HG03354 (cell line): ENCODE results near the gene LYL1.
"Not testable (repeated sequence)": the region's sequence is repeated elsewhere in the genome, so short reads cannot be mapped to it uniquely, and the experiment has no call there.

ENCODE experiments used
- ATAC-seq: cut with Tn5 transposase; IDR thresholded peaks from one replicate; pipeline ENCODE4 v1.9.1; 2021; ENCODE audit warnings: mild to moderate bottlenecking; ENCODE audit not compliant: unreplicated experiment, poor library complexity, severe bottlenecking

Gene LYL1

DNA sequence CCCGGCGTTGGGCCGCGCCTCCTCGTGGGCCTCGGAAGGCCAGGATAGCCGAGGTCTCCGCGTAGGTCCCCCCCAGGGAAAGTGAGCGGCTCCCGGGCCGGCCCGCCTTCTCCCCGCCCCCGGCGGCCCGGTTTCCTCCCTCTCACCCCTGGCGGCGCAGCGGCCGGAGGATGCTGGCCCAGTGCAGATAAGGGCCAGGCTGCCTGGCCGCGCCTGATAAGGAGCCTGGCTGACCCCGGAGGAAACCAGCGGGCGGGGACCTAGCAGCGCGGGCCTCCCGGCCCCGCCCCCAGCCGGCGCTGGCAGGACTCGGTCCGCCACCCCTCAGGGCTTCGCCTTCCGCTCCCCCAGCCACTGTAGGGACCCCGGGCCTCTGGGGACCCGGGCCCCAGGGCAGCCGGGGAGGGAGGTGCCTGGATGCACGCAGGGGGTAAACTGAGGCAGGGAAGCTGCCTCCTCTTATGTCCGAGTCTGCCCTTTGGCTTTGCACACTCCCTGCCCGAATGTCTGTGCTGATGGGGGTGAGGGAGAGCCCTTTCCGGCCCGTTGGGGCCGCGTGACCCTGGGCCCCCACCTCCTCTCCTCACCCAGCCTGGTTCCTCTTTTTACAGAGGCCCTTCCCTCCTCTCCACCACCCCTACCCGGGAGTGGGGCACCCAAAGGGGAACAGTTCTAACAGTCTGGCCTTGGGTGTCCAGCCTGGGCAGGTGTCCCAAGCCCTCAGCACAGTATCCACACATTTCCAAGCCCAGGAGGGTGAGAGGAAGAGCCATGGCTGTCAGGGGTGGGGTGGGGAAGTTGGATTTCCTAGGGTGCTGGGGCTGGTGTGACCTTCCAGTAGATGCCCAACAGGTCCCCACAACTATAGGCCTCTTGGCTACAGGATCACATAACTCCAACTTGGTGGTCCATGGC lies at the start of gene LYL1:
Gene LYL1 (minus strand): TSS at position 193 of the 915 bp plus-strand sequence. CDS start 1,687 bp downstream, outside the sequence.
- ATAC-seq: peak; percentile 42

DNA sequence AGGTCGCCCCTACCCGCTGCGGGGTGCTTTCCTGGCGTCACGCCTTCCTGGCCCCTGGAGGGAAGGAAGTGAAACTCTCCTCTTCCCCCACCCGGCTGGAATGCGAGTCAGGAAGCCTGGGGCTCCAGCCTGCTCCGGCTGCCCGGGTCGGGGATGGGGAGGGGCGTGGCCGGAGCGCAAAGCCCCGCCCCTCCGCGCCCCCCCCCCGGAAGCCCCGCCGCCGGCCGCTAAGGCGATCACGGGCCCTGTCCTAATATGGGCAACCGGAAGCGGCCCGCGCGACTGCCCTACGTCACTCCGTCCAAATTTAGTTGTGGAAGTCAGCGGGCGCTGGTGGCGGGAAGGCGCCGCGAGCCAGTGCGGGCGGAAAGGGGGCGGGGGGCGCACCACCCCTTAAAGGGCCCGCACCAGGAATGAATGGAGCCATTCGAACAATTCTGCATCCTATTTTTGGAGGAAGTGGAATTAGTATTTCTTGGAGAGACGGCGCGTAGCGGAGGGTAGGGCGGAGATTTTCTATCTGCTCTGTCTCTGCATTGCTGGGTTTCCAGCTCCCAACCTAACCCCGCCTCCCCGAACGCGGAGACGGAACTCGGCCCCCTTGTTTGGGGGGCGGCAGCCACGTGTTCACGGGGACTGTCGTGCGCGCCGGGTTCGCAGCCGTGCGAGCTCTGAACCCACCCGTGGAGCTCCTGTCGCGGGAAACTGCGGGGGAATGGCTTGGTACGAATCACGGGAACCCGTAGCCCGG lies 49.1 kb upstream of the LYL1 start:
- peak; percentile 42 for ATAC-seq

DNA sequence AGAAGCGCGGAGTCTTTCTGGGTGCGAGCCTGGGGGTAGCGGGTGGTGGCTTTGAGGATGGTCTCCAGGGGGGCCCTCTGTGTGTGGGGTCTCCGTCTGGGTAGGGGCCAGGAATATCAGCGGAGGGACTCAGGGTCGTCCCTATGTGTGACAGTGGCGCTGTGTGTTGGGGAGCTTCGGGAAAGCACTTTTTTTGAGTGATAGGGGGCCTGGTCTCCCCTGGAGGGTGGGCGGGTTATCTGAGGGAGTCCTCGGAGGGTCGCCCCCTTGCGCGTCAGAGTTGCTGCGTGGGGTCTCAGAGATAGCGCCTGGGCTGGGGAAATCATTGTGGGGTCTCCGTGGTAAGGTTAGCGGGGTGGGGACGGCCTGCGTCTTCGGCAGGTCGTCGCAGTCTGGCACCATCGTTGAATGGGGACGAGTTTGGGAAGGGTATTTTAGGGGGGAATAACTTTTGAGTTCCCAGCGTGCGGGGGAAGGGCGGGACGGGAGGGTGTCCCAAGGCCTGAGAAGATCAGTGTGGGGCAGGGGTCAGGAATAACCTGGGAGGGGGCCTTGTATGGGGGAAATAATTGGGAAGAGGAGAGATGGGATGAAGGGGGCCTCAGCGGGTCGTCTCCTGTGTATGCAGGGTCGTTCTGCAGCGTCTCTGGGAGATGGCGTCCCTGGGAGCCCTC lies 48.4 kb upstream of the LYL1 start:
- ATAC-seq: no peak

DNA sequence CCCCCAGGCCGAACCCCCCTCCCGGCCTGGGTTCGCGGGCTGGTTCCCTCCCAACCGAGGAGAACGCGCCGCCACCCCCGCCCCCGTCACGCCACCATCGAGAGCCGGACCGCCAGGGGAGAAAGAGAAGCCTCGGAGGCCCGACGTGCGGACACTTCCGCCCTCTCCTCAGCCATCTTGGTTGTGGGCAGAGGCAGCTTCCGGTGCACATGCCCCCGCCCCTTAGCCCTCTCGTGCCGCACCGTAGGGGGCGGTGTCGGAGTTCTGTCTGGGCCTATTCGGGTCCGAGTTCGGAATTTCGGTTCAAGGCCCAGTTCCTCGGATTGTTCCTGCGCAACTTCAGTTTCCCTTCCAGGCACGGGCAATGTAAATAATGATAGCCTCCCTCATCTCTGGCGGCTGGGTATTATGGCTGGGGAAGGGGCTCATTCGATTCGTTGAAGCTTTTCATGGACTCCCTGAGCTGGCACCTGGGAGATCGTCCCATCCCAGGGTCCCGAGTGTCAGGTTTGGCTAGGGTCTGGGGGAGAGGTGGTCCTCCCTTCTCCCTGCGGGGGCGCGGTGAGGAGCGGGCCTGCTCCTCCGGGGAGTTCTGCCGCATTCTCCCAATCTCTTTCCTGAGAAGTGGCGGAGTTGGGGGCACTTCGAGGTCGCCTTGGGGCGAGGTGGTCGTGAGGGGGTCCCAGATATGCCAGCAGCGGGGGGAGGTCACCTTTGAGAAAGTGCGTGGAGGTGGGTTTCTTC lies 47.7 kb upstream of the LYL1 start, which contains the start of the genes IER2 and STX10:
Gene IER2 (plus strand): TSS at position 225 of the 744 bp plus-strand sequence. CDS start 2,776 bp downstream, outside the sequence.
Gene STX10 (minus strand): TSS at position 189 of the 744 bp plus-strand sequence. CDS start 202 bp downstream, outside the sequence.
- ATAC-seq: peak; percentile 38

DNA sequence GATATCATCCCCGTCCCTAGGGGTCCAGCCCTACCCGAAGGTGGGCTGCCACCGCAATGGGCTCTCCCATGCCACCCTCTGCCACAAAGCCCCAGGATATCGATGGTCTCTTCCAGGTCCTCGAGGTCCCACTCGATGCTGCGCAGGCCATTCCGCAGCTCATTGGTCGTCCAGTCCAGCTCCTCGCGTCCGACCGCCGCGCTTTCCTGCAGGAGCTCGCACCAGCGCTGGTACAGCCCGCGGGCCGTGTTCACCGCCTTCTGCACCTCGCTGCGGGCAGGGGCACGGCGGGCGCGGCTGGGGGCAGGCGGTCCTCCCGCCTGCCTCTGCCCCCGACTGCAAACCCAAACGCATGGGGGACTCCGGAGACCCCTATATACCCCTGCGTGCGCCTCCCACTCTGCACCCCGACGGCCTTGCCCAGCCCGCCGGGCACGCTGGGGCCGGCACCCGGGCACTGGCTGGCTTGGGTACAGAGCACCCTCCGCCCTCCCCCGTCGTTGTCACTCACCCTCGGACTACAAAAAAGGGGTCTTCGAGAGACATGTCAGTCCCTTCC lies 47.0 kb upstream of the LYL1 start:
- ATAC-seq: peak; percentile 1

DNA sequence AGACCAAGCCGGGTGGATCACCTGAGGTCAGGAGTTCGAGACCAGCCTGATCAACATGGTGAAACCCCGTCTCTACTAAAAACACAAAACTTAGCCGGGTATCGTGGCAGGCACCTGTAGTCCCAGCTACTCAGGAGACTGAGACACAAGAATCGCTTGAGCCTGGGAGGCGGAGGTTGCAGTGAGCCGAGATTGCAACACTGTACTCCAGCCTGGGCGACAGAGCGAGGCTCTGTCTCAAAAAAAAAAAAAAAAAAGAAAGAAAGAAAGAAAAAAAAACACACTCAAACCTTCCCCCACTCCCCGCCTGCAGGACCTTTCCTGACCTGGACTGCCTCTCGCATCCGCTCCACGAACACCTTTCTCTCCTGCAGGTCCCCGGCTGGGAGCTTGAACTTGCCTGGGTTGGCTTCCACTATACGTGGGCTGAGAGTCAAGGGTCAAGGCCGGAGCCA lies 46.5 kb upstream of the LYL1 start:
- not testable (repeated sequence) for ATAC-seq

DNA sequence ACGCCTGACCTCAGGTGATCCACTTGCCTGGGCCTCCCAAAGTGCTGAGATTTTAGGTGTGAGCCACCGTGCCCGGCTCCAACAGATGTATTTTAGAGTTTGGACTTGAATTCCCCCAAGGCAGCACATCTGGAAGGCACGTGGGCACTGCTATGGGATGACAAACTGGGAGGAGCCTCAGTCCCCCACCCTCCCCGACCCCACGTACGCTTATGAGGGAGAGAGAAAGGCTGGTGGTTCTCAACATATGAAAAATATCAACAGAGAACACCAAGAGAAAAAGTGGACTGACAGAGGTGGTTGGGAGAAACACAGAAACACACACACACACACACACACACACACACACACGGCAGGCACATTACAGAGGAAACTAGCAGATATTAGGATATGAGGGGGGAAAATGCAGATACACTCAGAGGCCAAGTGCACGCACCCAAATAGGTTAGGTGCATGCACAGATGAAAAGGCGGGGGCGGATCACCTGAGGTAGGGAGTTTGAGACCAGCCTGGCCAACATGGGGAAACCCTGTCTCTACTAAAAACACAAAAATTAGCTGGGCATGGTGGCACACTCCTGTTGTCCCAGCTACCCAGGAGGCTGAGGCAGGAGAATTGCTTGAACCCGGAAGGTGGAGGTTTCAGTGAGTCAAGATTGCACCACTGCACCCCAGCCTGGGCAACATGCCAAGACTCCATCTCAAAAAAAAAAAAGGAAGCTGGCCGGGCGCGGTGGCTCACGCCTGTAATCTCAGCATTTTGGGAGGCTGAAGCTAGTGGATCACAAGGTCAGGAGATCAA lies 44.3 kb upstream of the LYL1 start:
- no peak for ATAC-seq

DNA sequence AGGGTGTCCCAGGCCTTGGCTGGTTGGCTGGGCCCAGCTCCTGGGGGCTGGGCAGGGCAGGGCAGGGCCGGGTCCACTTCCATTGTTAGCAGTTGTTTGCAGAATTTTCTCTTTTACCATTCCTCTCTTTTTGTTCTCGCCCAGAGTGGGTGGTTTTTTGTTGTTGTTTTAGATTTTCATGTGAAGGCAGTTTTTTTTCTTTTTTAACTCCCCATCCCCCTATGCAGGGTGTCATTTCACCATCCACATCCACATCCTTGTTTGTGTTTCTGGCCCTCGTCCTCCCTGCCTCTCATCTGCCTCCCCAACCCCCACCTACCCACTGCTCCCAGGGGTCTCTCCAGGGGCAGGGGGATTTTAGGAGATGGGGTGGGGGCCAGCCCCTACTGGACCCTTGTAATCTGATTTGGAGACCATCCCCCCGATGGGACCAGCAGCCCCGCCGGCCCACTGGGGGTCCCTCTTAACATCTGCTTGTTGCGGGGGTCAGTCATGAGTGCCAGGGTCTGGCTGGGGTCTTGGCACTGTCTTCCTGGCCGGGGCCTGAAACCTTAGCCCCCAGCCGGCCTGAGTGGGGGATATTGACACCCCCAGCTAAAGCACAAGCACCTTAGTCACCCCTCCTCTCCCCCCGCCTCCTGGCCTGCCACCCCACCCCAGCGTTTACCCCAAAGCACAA lies 37.1 kb upstream of the LYL1 start:
- ATAC-seq: no peak

DNA sequence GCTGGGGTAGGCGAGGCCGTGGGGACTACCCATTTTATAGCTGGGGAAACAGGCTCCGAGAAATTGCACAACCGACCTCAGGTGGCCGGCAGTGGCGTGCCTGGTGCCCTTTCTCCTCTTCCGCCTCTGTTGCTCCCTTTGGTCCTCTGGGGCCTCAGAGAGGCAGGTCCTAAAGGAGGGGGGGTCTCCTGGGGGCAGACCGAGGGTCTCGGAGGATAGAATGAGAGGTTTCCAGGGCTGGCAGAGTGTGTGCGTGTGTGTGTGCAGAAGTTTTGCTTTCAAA lies 36.2 kb upstream of the LYL1 start:
- no peak for ATAC-seq

DNA sequence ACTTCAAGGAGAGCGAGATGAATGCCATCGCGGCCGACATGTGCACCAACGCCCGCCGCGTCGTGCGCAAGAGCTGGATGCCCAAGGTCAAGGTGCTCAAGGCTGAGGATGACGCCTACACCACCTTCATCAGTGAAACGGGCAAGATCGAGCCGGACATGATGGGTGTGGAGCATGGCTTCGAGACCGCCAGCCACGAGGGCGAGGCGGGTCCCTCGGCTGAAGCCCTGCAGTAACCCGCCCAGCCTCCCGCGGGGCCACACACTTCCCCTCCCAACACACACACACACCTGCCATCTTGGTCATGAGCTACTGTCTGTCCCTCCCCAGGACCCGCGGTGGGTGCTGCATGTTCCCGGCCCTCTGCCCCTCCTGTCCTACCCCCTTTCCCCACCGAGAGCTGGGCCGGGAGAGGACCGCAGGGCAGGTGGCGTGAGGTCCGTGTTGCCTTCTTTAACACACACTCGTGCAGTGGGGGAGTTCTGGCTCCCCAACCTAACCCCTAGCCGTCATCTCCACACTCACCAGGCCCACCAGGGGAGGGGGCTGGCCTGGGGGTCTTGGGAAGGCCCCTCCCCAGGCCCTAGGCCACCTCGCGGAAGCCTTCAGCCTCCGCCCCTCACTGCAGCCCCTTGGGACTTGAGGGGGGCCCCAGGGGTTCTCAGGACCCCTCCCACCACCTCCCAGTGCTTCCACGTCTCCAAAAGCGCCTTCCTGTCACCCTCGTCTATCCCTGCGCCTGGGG lies 35.7 kb upstream of the LYL1 start:
- no peak for ATAC-seq

DNA sequence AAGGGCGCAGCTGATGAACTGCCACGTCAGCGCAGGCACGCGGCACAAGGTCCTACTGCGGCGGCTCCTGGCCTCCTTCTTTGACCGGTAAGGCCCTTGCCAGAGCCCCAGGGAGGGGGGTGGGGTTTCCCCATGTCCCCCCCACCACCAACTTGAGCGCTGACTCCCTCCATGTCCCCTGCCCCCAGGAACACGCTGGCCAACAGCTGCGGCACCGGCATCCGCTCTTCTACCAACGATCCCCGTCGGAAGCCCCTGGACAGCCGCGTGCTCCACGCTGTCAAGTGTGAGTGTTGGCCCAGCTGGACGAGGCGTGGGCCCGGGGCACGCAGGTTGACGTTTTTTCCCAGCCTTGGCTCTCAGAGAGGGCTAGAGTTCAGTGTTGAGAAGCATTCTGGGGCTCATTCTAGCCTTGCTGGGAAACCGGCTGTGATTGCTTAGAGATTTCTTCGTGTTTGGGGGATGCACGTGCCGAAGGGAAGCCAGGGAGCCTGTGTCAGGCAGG lies 34.7 kb upstream of the LYL1 start:
- ATAC-seq: no peak

DNA sequence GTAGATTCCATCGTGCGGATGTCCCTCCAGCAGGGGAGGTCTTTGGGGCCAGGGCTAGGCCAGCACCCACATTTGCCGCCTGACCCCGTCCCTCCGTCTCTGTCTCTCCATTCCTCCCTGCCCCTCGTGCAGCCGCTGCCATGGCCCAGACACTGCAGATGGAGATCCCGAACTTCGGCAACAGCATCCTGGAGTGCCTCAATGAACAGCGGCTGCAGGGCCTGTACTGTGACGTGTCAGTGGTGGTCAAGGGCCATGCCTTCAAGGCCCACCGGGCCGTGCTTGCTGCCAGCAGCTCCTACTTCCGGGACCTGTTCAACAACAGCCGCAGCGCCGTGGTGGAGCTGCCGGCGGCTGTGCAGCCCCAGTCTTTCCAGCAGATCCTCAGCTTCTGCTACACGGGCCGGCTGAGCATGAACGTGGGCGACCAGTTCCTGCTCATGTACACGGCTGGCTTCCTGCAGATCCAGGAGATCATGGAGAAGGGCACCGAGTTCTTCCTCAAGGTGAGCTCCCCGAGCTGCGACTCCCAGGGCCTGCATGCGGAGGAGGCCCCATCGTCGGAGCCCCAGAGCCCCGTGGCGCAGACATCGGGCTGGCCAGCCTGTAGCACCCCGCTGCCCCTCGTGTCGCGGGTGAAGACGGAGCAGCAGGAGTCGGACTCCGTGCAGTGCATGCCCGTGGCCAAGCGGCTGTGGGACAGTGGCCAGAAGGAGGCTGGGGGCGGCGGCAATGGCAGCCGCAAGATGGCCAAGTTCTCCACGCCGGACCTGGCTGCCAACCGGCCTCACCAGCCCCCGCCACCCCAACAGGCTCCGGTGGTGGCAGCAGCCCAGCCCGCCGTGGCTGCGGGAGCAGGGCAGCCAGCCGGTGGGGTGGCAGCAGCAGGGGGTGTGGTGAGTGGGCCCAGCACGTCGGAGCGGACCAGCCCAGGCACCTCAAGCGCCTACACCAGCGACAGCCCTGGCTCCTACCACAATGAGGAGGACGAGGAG lies 32.7 kb upstream of the LYL1 start:
- no peak for ATAC-seq

DNA sequence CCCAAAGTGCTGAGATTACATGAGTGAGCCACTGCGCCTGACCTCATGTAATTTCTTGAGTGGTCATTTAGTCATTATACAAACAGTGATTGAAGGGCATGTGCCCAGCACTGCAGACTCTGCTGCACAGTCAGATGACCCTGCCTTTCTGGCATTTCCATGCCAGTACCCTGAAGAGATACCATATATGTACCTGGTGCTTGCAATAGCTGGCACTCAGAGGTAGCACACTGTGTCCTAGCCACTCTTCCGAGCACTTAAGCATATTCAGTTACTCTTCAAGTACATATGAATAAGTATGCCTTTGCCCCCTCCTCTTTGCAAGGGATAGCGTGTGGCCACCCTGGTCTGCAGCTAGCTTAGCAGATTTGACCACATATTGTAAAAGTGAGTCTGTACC lies 32.0 kb upstream of the LYL1 start:
- no peak for ATAC-seq

DNA sequence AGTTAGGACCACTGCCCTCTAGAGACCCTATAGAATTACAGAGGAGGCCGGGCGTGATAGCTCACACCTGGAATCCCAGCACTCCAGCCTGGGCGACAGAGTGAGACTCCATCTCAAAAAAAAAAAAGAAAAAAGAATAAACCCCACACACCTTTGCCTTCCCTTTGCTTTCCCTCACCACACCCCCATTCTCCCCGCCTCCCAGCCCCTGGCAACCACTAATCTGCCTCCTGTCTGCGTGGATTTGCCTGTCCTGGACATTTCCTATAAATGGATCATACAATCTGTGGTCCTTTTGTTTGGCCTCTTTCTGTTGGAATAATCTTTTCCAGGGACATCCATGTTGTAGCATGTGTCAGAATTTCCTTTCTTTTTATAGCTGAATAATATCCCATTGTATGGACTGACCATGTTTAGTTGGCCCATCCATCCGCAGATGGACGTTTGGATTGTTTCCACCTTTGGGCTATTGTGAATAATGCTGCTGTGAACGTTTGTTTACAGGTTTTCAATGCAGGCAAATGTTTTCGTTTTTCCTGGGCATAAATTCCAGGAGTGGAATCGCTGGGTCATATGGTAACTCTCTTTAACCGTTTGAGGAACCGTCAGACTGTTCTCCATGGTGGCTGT lies 30.7 kb upstream of the LYL1 start:
- no peak for ATAC-seq

DNA sequence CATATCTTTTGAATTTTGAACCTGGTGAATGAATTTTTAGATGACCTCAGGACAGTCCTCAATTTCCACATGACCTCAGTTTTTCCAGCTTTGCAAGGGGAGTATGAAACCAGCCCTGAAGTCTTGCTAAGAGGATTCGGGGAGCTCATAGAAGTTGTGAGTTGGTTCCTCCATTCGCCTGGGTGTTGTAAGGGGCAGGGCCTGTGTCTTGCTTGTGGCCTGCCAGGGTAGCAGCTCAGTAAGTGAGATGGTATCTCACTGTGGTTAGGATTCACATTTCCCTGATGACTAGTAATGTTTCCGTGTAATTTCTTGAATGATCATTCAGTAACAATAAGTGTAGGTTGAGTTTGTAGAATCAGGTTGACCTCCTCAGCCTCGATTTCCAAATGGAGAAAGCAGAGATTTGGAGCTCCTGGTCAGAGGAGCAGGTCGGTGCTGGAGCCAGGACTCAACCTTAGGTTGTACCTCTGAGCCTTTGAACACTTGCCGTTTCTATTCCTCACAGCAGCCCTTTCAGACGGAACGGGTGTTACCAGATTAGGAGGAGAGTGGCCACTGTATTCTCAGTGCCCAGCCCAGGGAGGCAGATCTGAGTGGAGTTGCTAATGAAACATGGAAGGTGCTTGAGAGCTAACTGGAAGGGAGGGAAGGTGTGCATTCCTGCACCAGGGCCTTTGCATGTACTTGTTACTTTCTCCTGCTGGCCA lies 30.0 kb upstream of the LYL1 start:
- no peak for ATAC-seq
